Endothelial cell of umbilical vein (primary cell): Measurements from ENCODE around the gene PRRC1. TPM values are rescaled to one million over a fixed set of nuclear protein-coding genes. Genes with fewer than 3 reads are reported as not detected.

Experiments used
- BruUV-seq: library from RNA; stranded (reverse); fragments of 400-500 nt; replicated peaks from 2 replicates; lab custom pipeline; 2021; lab: Mats Ljungman, UMichigan
- CTCF ChIA-PET: fragments of 300-600, 350-600 bp; sonication (Branson Sonifier 250); formaldehyde crosslinking; loops from one replicate; lab custom pipeline; 2021; ENCODE audit warnings: antibody characterized with exemption, inconsistent platforms; lab: Charles Lee
- POLR2A ChIA-PET: fragments of 300-600, 350-600 bp; sonication (Branson Sonifier 250); formaldehyde crosslinking; loops from one replicate; lab custom pipeline; 2021; ENCODE audit warnings: antibody characterized with exemption, inconsistent platforms; lab: Charles Lee
- DNase-seq: peaks from one replicate; pipeline ENCODE4 v3.0.0-alpha.2; 2011; ENCODE audit warnings: low read depth, low spot score
- FAIRE-seq: peaks from 2 replicates; lab custom pipeline; 2011; peaks lifted over from hg19 to GRCh38; lab: Jason Lieb, UNC
- H2AFZ ChIP-seq: 2 replicates; pipeline ENCODE4 v1.6.0; 2012; ENCODE audit warnings: low read depth, low read length, control low read depth, inconsistent platforms
- H3K27ac ChIP-seq: 2 replicates; pipeline ENCODE4 v1.5.1; 2011; ENCODE audit warnings: low read depth, mild to moderate bottlenecking, control low read depth, low read length, moderate library complexity; ENCODE audit not compliant: insufficient read depth
- H3K27me3 ChIP-seq, 2 experiments: 2 replicates each; pipeline versions ENCODE4 v1.6.0 to v1.6.1; 2011; ENCODE audit warnings: low read length in 2 of 2, mixed read lengths in 1 of 2; ENCODE audit not compliant: control insufficient read depth in 2 of 2, insufficient read depth in 2 of 2
- H3K36me3 ChIP-seq, 2 experiments: 2 replicates in 1 of 2; 3 replicates in 1 of 2; pipeline ENCODE4 v1.5.1; 2011; ENCODE audit warnings: low read length in 2 of 2, mild to moderate bottlenecking in 1 of 2, moderate library complexity in 1 of 2; ENCODE audit not compliant: control insufficient read depth in 2 of 2, insufficient read depth in 2 of 2; ENCODE audit errors: extremely low read depth in 1 of 2
- H3K4me1 ChIP-seq: 3 replicates; pipeline ENCODE4 v1.5.1; 2011; ENCODE audit warnings: mild to moderate bottlenecking, low read length; ENCODE audit not compliant: control insufficient read depth, insufficient read depth; ENCODE audit errors: extremely low read depth
- H3K4me2 ChIP-seq: 2 replicates; pipeline ENCODE4 v1.6.1; 2011; ENCODE audit warnings: low read length, control low read depth, mixed read lengths; ENCODE audit not compliant: insufficient read depth
- H3K4me3 ChIP-seq, 3 experiments: fragments of 200-600 bp in 1 of 3; sonication (generic), shearing (Covaris generic) in 1 of 3; replicated peaks in 1 of 3; 2 replicates each; pipeline ENCODE4 v1.5.1; 2011 to 2016; ENCODE audit warnings: control low read depth in 3 of 3, low read length in 3 of 3, mild to moderate bottlenecking in 2 of 3, inconsistent platforms in 1 of 3, low read depth in 1 of 3, moderate library complexity in 1 of 3; ENCODE audit not compliant: insufficient read depth in 1 of 3
- H3K79me2 ChIP-seq: 2 replicates; pipeline ENCODE4 v1.6.0; 2012; ENCODE audit warnings: low read length, inconsistent platforms; ENCODE audit not compliant: control insufficient read depth, insufficient read depth
- H3K9ac ChIP-seq: replicated peaks from 2 replicates; pipeline ENCODE3; 2011; ENCODE audit warnings: low read length, control low read depth; ENCODE audit not compliant: insufficient read depth; ENCODE audit errors: extremely low read depth
- H3K9me1 ChIP-seq: replicated peaks from 3 replicates; pipeline ENCODE4 v1.6.0; 2011; ENCODE audit warnings: mild to moderate bottlenecking, low read length; ENCODE audit not compliant: control insufficient read depth, insufficient read depth; ENCODE audit errors: extremely low read depth
- H3K9me3 ChIP-seq: replicated peaks from 2 replicates; pipeline ENCODE4 v1.5.1; 2012; ENCODE audit warnings: low read length, inconsistent platforms; ENCODE audit not compliant: control insufficient read depth, insufficient read depth
- H4K20me1 ChIP-seq: replicated peaks from 2 replicates; pipeline ENCODE3; 2011; ENCODE audit warnings: mild to moderate bottlenecking, low read length; ENCODE audit not compliant: control insufficient read depth, insufficient read depth; ENCODE audit errors: extremely low read depth
- FOS ChIP-seq: IDR thresholded peaks from 2 replicates; pipeline ENCODE4 v1.6.1; 2011; ENCODE audit warnings: mild to moderate bottlenecking, low read length, moderate library complexity, borderline replicate concordance; ENCODE audit not compliant: insufficient read depth
- JUN ChIP-seq: IDR thresholded peaks from 2 replicates; pipeline ENCODE4 v1.6.1; 2011; ENCODE audit warnings: borderline replicate concordance, low read depth; ENCODE audit not compliant: insufficient read length, insufficient read depth
- POLR2A ChIP-seq: IDR thresholded peaks from 2 replicates; pipeline ENCODE4 v1.6.1; 2012; ENCODE audit warnings: low read depth, mild to moderate bottlenecking, control low read depth, low read length
- dilution Hi-C: fragments of 300-500 bp; cut with MboI; formaldehyde crosslinking; loops from one replicate; pipeline ENCODE4 v1.15.0; 2019; ENCODE audit warnings: low sequenced_read_pairs; ENCODE audit not compliant: extremely low pct_ligation_motif_present
- intact Hi-C: fragments of 100-400 bp; cut with micrococcal nuclease; formaldehyde crosslinking; loops from one replicate; pipeline ENCODE4 v1.10.0; 2022
- polyA plus RNA-seq, 4 experiments: library from polyadenylated mRNA; depleted of rRNA in 3 of 4; stranded (reverse) in 3 of 4; unstranded in 1 of 4; fragments of >200 nt; gene quantifications; 2 replicates each; pipeline versions ENCODE4 v1.2.1 to v1.2.3, GENCODE V29; 2011 to 2012; ENCODE audit warnings: missing spikeins in 1 of 4
- total RNA-seq: library from RNA; stranded (reverse); gene quantifications from 2 replicates; pipeline ENCODE4 v1.2.3, GENCODE V29; 2021
- TF ChIP-seq, protein P1 (sequence below): IDR thresholded peaks from 2 replicates; pipeline ENCODE4 v1.6.1; 2011; ENCODE audit not compliant: insufficient read depth, insufficient read length
- TF ChIP-seq, protein P2 (sequence below), 2 donors: IDR thresholded peaks; 1 replicate in 1 of 2; 2 replicates in 1 of 2; pipeline ENCODE4 v1.5.1; 2011; ENCODE audit warnings: low read length in 2 of 2, mild to moderate bottlenecking in 2 of 2, moderate library complexity in 2 of 2, control low read depth in 1 of 2, inconsistent platforms in 1 of 2, low read depth in 1 of 2; ENCODE audit not compliant: insufficient read depth in 1 of 2; ENCODE audit errors: extremely low read depth in 1 of 2

Gene PRRC1
- total and polyA plus RNA-seq, 2 donors (not counting 3 experiments of a cell fraction or from before 2014, with no cell fraction given) = 64.4 to 77.6 TPM

DNA sequence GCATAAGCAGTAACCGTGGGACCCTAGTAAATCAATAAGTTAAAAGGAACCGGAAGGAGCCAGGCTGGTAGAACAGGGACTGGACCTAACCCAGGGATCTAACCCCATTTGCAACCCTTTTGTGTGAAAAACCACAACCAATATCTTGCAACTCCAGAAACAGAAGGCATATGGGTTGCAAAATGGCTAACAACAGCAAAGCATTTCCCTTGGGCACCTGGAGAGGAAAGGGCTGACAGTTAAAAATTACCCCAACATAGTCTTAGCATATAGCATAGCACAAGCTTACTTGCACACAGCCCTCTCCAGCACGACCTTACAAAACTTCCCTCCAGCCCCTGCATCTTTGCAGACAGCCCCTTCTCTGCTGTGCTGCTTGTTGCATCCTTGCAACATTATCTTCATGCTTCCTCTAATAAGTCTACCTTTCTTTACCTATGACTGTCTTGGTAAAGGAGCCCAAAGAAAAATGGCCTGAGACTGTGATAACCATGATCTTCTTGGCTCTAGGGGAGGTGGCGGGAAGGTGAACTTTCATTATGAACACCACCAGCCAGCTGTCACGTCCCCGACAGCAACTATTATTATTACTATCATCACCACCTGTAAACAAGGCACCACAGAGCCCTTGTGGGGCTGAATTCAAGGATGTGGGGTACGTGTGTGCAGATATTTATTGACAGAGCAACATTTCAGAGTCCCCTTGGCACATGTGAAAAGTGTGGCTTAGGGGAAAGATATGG, 49.8 kb downstream of the PRRC1 start:
- Histone ChIP-seq H3K4me1 (no peaks in the 10 kb centered on the region), H3K79me2 (no peaks in the 10 kb centered on the region), H3K4me2 (no peak overlapping the region), H4K20me1 (no peaks in the 10 kb centered on the region), H3K36me3 (no peaks in the 10 kb centered on the region), H3K9me1 (no peaks in the 10 kb centered on the region), H3K9me3 (no peaks in the 10 kb centered on the region), H3K27ac (no peak overlapping the region), H3K9ac (no peak overlapping the region), H3K4me3 (no peak overlapping the region), H2AFZ (no peak overlapping the region), H3K27me3 (peaks cover 29 to 35% of the 10 kb centered on the region in 2 experiments)
- no peak for FAIRE-seq
- ChIA-PET CTCF (no interaction called here), POLR2A (no interaction called here)
- dilution Hi-C loops (no loop called here), intact Hi-C loops (no loop called here)
- no TSS peak for BruUV-seq
- TF ChIP-seq POLR2A (no peak), JUN (no peak), FOS (no peak)
- TF ChIP-seq, protein P1, sequence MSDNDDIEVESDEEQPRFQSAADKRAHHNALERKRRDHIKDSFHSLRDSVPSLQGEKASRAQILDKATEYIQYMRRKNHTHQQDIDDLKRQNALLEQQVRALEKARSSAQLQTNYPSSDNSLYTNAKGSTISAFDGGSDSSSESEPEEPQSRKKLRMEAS = no peak
- TF ChIP-seq, protein P2, sequence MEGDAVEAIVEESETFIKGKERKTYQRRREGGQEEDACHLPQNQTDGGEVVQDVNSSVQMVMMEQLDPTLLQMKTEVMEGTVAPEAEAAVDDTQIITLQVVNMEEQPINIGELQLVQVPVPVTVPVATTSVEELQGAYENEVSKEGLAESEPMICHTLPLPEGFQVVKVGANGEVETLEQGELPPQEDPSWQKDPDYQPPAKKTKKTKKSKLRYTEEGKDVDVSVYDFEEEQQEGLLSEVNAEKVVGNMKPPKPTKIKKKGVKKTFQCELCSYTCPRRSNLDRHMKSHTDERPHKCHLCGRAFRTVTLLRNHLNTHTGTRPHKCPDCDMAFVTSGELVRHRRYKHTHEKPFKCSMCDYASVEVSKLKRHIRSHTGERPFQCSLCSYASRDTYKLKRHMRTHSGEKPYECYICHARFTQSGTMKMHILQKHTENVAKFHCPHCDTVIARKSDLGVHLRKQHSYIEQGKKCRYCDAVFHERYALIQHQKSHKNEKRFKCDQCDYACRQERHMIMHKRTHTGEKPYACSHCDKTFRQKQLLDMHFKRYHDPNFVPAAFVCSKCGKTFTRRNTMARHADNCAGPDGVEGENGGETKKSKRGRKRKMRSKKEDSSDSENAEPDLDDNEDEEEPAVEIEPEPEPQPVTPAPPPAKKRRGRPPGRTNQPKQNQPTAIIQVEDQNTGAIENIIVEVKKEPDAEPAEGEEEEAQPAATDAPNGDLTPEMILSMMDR (IDR thresholded peaks at IDR 0.05; ENCODE audit: extremely low read depth in 1 of 2, insufficient read depth in 1 of 2, low read depth in 1 of 2, low read length in 2 of 2) = no peak
- no peak for DNase-seq
